NCI-H526 (cell line): Measurements from ENCODE around the gene ATP6V0D1.
A peak's percentile ranks its signal among the peaks of the same experiment; 100 is the strongest.

Experiments used
- DNase-seq, 2 experiments: peaks; one replicate each; lab custom pipeline; 2025; lab: John Stamatoyannopoulos, UW

Gene ATP6V0D1

DNA sequence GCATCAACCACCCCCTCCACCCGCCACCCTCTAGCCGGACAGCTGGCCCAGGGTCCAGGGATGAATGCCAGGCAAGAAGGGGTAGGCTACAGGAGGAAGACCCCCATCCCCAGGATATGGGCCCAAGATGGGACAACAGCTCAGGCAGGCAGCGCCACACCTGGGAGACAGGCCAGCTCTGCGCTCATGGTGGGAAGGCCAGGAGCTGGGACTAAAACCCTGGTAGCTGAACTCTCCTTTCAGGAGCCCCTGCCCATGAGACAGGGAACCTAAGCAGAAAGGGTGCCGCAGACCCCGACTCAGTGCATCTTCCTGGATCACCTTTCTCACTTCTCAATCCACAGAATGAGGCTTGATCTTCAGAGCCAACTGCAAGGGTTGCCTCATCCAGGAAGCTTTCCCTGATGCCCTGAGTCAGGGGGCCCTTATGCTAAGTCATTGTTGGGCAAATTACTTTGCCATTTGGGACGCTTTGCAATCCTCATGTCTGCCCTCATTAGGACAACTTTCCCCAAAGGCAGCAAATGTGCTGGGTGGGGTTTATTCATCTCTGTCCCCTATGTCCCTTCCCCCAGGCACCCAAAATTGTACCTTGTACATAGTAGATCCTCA lies 73.7 kb downstream of the ATP6V0D1 start:
- no peak for DNase-seq

DNA sequence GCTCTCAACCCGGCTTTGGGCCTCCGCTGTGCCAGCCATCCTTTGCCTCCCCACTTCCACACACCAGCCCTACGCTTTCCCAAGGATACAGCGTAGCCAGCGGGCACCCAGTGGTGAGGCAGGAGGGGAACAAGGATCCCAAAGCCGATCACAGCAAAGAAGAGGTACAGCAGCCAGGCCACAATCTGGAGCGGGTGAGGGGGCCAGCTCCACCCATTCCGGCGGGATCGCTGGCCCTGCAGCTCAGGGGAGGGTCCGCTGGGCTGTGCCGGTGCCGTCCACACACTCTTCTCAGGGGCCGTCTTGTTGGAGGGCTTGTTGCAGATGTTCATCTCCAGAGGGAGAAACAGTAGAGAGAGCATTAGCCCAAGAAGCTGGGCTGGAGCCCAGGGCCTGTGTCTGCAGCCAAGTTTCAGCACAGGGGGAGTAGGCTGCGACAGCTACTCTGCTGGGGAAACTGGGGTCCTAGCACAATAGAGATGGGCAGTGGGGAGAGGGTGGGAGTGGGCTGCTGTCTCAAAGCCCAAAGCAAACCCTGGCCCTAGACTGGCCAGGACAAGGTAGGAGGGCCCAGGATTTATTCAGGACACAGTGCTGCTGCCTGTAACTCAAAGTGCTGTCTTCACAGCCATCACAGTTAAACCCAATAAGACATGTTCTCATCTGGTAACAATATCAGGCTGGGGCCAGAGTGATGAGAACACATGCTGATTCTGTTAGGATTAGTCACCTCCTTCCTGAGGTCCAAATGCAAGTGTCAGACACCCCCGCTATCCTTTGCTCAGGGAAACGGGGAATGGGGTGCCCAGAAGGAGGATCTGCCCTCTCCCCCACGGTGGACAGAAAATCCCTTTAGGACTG lies 74.6 kb downstream of the ATP6V0D1 start:
- DNase-seq = no peak

DNA sequence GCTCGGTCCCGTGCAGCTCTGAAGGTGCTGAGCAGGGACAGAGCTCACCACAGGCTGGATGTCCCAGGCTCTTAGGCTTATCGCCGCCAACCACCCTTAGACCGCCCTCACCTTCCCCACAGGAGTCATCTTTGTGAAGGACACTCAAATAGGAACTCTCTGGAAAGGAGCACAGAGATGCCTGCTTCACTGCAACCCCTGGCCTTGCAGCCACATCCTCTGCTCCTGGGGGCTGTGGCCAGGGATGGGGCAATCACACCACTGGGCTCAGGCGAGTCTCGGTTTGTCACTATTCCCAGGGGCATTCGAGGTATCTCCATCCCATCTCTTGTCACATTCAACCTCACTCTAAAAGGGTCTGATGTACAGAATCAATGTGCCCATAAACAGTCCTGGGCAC lies 75.6 kb downstream of the ATP6V0D1 start:
- DNase-seq = no peak

DNA sequence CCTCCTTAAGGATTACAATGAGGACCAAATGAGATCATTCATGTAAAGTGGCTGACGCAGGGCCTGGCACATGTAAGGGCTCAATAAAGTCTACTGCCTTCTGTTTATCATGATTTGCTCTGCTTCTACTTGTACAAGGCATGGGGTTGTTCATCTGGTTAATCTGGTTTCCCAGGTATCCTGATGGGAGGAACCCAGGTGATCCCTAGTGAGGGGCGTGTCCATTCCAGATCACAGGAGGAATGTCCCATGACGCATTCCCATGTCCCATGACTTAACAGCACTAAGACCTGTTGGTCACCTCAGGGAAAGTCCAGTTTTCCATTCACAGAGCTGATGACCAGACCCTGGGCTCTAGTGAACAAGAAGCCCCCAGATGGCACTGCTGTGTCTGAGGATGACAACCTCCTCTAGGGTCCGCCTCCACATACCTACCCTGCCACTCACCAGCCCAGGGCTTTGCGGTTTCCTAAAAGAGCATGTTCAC lies 76.2 kb downstream of the ATP6V0D1 start:
- DNase-seq = peak; percentile 21 to 33

DNA sequence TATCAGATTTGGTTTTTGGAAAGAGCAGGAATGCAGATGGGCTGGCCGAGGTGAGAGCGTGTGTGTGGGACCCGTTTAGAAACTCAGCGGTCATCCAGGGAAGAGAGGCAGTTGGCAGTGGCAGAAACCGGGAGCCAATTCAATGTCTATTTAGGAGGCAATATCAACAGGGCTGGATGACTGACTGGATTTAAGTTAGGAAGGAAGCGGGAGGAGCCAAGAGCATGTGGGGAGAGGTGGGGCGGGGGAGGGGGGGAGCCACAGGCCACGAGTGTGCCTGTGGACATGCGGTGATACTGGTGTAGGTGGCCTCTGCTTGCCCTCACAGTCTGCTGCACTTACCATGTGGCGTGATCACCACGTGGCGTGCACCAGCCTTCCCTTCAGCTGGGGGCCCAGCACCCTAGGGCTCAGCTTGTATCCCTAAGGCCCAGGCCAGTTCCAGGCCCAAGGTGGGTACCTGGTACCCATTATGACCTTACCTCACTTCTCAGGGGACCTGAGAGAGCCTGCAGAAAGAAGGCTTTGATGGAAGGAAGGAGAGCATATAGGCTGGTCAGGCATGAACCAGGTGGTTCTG lies 76.9 kb downstream of the ATP6V0D1 start:
- DNase-seq = no peak

DNA sequence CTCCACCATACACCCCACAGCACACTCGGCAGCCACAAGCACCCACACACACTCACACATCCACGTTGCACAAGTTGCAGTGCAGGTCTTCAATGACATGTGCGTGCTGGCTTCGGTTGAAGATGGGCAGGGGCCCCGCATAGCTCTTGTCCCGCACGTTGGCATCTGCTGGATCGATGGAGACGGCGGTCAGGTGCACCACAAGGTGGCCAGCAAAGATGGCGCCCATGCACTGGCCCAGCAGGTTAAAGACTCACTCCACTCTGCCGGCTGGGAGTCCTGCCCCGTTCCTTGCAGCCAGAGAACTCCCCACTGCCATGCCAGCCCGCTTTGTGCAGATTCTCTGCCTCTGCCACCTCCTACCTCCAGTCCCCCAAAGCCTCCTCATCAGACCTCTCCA lies 80.1 kb downstream of the ATP6V0D1 start:
- DNase-seq = no peak

DNA sequence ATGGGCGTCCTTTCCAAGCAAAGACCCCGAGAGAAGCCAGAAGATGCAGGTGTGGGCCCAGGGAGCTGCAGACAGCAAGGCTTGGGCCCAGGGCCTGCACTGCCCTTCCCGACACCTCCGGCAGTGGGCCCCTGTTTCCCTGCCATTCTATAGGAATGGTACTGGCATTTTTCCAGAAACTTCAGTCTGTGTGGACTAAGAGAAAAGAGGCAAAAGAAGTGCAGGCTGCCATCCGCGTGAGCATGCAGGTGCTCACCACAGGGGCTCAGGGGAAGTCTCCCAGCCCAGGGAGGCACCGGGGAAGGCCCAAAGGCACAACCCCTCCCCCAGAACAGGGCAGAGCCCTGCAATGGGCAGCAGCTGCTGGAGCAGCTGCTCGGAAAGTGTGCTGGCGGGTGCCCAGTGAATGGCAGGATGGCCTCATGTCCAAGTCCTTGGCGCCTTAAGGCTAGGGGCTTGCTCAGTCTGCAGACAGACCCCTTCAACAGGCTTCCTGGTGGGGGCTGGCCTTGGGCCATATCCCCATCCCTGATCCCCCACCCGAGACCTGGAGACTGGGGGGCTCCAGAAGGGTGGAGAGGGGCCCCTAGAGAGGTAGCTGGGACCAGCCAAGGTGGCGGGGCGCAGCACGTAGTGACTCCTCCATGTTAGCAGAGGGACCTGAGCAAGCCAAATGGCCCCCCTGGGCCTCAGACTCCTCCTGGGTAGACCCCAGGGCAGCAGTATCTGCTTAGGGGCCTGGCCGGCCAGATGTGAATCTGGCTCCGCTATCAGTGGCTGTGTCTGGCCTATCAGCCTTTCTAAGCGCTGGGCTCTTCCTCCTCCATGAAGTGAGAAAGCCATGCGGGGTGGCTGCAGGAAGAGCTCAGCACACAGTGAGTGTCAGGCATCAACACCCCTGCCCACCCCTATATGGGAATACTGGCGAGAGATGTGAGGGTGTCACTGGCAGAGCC lies 80.9 kb downstream of the ATP6V0D1 start:
- DNase-seq = peak in 1 of 2 experiments; percentile 34

DNA sequence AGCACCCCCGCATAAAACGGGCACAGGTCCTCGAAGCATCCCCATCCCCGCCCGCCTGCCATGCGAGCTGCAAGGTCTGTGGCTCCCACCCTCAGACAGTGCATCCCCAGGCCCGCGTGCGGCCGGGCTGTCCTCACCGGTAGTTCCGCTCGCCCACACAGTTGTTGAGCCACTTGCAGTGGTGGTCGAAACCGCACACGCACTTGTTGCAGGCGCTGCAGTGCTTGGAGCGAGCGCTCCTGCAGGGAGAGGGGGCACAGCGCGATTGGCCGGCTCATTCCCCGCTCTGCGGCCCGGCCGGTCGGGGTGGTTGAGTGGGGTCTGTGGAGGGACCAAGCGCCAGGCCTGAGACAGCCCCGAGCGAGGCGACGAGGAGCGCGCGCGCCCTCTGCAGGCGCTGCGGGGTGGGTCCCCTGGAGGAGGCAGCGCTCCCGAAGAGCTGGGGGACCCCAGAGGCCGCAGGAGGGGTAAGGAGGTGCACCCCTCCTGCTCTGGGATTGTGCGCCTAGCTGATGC lies 81.7 kb downstream of the ATP6V0D1 start:
- peak in 1 of 2 experiments; percentile 58 for DNase-seq

DNA sequence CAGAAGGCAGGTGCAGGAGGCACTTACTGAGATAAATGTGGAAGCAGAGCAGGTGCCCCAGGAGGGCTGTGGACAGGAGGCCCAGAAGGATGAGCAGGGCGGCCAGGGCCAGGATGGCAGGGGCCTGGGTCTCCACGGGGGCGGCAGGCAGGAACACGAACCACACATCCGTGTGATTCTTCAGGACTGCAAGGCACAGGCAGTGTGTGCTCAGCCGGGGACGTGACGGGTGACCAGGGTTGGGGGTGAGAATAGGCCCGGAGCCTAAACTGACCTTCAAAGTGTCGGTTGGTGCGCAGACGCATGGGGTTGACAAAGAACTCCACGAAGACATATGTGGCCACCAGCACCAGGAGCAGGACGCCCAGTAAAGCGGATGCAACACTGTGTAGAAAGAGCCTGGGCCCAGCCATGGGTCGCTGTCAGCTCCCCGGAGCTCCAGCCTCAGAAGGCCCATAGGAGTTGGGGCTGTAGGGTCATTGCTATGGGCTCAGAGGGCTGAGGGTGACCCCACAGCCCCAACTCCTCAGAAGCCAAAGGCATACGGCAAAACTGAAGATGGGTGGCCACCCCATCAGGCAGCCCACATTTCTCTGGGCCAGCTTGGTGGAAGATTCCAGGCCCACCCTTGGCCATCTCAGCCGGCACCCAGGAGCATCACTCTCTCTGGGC lies 82.3 kb downstream of the ATP6V0D1 start:
- no peak for DNase-seq

DNA sequence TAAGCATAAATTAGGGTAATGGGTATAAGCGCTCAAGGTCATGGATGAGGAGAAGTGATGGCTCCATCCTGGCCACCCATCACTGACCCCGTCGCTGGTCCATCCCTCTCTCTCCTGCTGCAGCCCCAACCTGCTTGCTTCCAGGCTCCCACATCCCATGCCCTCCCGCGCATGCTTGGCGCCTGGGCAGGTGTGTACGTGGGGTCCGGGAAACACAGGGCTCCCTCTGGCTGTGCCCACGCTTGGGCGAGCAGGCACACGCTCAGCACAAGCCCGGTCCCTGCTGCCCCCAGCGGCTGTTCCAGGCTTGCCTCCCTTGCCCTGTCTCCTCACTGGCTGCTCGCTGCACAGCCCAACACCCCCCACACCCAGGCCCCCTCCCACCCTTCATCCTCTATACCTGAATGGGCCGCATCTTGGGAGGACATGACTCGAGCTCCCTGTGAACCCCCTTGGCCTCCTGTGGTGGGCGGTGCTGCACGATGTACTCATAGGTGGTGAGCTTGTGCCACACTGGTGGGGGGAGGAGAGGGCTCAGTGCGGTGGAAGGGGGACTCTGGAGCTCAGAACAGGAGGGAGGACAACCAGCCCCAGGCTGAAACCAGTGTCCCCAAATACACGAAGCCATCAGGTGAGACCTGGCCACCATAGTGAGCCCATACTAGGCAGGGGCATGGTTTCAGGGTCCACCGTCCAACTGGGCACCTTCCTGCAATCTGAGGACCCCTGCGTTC lies 83.0 kb downstream of the ATP6V0D1 start:
- peak; percentile 41 to 75 for DNase-seq

DNA sequence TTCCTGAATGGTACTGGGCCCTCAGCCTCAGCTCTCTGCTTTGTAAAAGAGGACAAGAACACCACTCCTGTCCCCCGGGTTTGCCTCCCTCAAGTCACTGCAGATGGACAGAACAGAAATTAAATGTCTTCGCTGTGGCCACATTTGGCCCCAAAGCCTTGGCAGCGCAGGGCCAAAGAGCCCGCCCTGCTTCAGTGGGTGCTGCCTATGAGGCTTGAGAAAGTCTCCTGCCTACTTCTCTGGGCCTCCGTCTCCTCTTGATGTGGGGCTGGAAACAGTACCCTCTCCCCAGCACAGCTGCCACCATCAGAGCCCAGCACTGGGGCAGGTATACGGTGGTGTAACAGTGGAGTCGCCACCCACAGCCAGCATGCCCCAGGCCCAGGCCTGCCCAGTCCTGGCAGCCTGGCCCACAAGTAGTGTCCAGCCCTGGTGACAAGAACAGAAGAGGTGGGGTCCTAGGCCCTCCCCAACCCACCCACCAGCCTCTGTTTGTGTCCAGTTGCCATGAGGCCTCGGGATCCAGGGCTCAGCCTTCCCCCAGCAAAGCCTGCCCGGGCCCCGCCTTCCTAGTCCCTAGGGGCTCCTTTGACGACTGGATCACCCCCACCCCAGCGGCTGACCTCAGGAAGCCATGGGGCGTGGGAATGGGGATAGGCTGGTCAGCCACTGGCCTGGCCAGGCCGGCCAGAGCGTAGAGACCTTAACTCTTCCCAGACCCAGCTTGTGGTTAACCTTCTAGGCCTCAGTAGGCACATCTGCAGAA lies 83.7 kb downstream of the ATP6V0D1 start:
- peak in 1 of 2 experiments; percentile 9 for DNase-seq

DNA sequence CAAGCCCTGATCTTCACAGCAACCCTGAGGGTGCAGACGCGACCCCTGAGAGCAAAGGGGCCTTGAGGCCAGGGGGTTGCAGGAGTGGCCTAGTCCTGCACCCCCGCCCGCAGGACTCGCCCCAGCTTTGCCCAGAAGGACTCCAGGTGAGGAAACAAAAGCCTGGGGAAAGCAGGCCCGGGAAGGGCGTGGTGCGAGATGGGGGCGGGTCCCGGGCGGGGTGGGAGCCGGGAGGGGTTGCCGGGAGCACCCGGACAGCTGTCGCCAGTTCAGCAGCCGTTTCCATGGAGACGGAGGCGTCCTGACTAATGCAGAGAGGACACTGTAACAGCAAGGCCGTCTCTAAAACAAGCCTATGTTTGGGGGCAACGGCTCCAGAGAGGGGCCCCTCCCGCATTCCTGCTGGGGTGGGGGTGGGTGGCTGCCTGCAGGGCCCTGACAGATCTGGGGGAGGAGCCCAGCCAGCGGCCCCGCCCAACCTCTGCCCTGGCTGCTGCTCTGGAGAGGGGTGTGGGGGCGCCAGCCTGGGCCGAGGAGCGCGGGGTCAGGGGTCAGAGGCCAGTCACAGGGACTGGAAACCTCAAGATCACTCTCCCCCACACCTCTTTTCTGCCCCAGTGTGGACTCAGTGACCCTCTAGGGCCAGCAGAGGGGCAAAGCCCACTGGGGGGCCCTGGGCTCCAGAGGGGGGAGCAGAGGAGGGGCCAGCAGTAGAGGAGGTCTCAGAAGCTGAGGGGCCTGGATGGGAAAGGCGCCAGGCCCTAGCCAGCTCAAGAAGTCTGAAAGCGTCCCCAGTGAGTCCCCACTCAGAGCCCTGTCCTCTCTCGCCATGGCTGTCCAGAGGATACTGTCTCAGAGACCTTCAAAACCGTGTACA lies 84.6 kb downstream of the ATP6V0D1 start:
- peak; percentile 83 to 92 for DNase-seq

DNA sequence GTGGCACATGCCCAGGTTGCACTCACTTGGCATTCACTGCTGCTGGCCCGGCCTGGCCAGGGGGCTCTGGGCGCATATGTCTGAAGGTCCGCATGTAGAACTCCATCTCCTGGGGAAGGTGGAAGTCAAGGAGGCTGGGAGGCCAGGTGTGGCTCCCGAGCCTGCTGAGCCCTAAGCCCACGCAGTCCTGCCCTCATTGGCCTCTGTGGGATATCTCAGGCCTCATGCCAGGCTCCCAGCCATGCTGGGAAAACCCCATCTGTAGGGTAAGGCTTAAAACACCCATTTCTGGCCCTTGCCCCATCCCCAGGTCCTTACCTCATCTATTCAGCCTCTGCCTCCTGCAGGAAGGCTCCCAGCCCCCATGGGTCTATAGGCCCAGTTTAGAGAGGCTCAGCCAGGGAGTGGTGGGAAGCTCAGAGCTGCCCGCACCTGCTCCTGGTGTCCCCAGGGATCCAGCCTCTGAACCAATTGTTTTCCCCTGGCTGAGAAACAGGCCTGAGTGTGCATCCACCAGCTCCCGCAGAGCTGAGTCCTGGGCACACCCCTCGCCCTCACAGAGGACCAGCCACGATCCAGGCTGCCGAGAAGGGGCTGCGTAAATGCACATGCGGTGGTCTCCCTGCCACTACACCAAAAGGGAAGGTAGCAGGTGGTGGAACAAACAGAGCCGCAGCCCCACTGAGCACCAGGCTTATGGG lies 85.3 kb downstream of the ATP6V0D1 start:
- peak; percentile 86 to 93 for DNase-seq

DNA sequence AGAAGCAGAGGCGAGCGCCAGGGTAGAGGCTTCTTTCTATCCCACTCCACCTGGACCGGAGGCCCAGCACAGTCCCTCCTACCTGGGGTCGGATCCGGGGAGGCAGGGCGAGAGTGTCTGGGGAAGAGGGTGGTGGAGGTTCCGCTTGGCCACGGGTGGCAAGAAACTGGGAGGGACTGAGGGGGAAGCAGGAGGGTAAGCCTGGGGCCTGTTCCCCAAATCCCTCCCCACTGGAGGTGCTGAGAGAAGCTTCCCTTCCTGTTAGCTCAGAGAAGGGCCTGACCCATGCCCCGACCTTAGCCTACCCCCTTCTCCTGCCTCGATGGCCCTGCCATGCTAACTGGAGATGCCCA lies 85.9 kb downstream of the ATP6V0D1 start:
- DNase-seq = no peak

DNA sequence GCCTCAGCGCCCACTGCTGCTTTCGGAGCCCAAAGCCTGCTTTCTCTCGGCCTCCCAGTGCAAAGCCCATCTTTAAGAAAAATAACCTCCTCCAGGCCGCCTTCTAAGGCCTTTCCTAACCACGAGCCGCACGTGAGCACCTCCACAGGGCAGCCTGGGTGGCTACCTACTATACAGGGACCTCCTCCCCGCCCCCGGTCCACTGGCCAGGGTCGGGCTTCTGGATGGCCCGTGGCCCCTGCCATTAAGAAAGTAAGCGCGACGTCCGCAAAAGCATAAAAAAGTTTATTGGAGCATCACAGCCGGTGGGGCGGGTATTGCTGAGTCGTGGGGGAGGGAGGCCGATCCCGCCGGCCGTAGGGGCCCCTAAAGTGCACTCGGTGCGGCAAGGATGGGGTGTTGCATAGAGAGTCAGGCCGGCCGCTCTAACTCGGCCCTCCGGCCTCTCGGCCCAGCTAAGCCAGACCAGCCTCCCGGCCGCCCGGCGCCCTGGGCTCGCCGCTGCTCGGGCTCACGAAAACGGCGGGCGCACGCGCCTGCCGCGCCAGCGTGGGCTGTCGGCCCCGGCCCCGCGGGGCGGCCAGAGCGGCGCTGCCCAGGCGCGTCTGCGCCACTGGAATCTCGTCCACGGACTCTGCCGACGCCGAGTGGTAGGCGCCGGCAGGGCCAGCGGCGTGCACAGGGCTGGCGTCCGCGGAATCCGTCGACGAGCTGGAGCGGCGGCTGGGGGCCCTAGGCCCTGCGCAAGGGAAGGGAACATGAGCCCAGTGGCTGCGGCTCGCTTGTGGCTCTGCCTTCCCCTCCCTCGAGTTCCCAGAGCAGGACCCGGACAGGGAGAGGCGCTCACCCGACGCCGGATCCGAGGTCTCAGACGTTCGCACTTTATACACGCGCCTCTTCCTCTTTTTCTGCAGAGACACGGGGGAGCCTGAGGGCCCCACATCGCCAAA lies 86.5 kb downstream of the ATP6V0D1 start:
- DNase-seq = no peak

DNA sequence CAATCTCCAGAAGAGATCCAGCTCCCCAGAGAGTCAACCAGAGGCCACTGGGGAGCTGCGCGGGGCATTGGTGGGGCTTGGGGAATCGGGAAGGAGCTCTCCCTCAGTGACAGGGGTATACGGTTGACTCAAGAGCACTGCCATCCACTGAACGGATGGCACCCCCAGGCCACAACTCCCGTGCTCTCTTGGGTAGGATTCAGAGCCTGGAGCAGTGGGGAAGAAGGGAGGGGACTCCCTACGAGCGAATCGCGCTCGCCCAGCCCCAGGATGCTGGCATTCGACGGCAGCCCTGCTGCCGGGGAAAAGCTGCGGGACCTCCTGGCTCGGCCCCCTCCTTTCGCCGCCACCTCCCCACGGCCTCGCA lies 87.2 kb downstream of the ATP6V0D1 start:
- DNase-seq = no peak
